Measurements from ENCODE around the gene MINDY3.
A peak's percentile ranks its signal among the peaks of the same experiment; 100 is the strongest.
"Not testable (repeated sequence)": the region's sequence is repeated elsewhere in the genome, so short reads cannot be mapped to it uniquely, and the experiment has no call there.

Gene MINDY3

GRCh38 chr10:15780353-15781135 is 79.8 kb downstream of the MINDY3 start:
- DNase-seq (ENCODE audit: low spot score): no peak

DNA sequence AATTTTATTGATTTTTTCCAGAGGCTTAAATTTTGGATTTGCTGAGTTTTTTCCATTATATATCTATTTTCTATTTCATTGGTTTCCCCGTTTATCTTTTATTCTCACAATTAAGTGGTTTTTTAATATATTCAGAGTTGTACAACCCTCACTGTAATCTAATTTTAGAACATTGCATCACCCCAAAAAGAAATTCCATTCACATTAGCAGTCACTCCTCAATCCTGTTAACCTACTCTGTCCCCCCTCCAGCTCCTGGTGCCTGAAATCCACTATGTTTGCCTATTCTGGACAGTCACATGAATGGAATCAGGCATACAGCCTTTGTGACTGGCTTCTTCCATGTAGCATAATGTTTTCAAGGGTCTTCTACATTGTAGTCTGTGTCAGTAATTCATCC is 84.8 kb downstream of the MINDY3 start:
- DNase-seq (ENCODE audit: low spot score): no peak

GRCh38 chr10:15774534-15774933 is 85.8 kb downstream of the MINDY3 start:
- not testable (repeated sequence) for DNase-seq (ENCODE audit: low spot score)

DNA sequence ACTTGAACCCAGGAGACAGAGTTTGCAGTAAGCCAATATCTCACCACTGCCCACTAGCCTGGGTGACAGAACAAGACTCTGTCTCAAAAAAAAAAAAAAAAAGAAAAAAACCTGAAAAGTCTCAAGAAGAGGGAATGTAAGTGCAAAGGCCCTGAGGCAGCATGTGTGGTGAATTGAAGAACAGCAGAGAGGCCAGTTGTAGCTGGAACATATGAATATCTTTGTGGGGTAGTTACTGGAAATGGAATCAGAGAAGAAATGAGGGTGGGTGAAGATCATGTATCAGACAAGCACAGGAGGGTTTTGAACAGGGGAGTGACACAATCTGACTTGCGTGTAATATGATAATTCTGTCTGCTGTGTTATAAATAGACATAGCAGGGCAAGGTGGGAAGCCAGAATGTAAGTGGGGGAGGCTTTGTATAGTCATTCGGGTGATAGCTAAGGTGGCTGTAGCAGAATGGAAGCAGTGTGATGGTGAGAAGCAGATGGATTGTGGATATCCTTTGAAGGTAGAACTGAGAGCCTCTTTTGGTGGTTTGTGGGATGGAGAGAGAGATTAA is 95.3 kb downstream of the MINDY3 start:
- DNase-seq (ENCODE audit: low spot score): no peak

GRCh38 chr10:15763006-15763405 is 97.3 kb downstream of the MINDY3 start:
- DNase-seq (ENCODE audit: low spot score): no peak

DNA sequence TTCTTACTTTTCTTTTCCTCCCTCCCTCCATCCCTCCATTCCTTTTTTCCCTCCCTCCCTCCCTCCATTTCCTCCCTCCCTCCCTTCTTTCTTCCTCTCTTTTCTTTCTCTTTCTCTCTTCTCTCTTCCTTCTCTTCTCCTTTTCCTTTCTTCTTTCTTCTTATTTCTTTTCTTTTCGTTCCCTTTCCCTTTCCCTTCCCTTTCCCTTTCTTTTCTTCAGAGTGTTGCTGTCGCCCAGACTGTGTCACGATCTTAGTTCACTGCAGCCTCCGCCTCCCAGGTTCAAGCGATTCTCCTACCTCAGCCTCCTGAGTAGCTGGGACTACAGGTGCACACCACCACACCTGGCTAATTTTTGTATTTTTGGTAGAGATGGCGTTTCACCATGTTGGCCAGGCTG is 98.1 kb downstream of the MINDY3 start:
- DNase-seq (ENCODE audit: low spot score): not testable (repeated sequence)

GRCh38 chr10:15761224-15761623 is 99.1 kb downstream of the MINDY3 start:
- DNase-seq (ENCODE audit: low spot score): not testable (repeated sequence)

DNA sequence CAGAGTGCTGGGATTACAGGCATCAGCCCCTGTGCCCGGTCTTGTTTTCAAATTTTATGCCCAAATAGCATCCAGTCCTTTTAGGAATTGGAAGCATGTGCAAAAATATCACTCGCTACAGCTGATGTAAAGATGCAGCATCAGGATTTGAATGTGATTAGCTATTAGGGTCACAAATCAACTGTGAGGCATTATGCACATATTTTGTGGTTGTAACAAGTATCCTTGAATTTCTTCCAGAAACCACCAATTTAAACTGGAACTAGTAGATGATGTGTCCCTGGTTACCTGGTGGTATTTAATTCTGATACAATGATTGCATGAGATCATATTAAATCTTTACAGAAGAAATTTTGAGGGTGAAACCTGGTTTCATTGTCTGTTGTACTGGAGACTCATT is 99.6 kb downstream of the MINDY3 start:
- DNase-seq (ENCODE audit: low spot score): no peak

DNA sequence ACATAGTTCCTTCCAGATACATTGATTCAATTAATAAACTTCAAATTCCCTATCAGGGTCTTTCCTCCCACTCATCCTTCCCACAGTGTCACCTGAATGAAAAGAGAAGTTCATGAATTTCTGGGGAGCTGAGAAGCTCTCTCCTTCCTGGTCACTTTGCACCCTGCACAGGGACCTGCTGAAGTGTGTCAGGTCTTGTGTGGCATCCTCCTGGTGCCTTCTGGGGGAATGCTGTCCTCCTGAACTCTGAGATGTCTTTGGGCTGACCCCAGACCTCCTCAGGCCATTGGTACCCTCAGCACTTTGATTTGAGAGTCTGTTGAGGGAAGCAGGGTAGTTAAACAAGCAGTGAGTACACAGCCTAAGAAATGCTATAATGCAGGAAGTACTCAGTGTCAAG is 101.0 kb downstream of the MINDY3 start:
- DNase-seq (ENCODE audit: low spot score): no peak

- no peak for DNase-seq (ENCODE audit: low spot score)
Observed at GRCh38 chr10:15758618-15759017, 101.7 kb downstream of the MINDY3 start.

- DNase-seq (ENCODE audit: low spot score): no peak
Observed at GRCh38 chr10:15754937-15755336, 105.4 kb downstream of the MINDY3 start.

- DNase-seq (ENCODE audit: low spot score): no peak
Observed at GRCh38 chr10:15751046-15751445, 109.3 kb downstream of the MINDY3 start.

DNA sequence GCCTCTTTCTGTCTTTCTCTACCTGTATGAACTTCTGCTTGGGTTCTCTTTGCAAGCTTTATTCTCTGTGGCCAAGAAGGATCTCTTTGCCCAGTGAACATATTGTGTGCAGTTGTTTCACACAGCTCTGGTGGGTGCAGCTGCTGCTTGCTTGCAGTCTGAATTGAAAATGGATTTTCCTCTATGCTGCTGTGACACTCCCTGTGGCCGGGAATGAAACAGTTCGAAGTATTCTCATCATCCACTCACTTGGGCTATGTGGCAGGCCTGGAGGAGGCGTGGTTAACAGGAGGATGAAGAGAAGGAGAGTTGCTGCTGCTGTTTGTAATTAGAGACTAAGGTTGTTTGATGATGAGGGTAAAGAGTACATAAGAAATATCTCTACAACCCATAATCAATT is 112.2 kb downstream of the MINDY3 start:
- DNase-seq (ENCODE audit: low spot score): no peak

DNA sequence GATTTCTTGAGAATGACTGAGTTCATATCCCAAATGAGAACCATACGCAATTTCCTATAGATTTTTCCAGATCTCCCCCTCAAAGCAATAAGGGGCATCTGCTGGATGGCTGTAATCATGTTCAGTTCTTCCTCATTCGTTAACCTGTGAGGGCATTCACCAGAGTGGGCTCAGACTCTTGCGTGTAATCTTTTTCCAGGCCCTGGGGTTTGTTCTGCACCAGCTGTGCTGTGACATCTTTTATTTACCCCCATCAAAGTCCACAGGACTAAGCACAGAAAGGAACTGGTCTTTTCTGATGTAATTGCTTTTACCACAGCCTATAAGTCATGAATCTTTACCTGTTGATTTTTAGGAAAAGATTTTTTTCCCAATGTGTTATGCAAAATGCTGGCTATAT is 112.7 kb downstream of the MINDY3 start:
- DNase-seq (ENCODE audit: low spot score): no peak

DNA sequence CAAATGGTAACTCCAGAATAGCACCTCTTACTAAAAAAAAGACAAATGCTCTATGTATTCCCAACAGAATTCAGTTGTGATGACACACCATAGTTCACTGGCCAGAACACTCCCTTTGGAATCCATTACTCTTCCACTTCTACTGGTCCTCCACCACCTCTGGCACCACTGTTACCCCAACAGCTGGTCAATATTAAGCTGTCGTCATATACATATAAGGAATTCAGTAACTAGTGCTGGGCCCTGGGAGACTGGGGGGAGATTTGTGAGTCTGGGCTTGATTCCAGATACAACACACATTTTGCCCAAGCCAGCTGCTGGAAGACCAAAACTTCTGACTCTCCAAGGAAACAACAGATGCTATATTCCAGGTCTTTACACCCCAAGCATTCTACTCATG is 114.6 kb downstream of the MINDY3 start:
- DNase-seq (ENCODE audit: low spot score): no peak

DNA sequence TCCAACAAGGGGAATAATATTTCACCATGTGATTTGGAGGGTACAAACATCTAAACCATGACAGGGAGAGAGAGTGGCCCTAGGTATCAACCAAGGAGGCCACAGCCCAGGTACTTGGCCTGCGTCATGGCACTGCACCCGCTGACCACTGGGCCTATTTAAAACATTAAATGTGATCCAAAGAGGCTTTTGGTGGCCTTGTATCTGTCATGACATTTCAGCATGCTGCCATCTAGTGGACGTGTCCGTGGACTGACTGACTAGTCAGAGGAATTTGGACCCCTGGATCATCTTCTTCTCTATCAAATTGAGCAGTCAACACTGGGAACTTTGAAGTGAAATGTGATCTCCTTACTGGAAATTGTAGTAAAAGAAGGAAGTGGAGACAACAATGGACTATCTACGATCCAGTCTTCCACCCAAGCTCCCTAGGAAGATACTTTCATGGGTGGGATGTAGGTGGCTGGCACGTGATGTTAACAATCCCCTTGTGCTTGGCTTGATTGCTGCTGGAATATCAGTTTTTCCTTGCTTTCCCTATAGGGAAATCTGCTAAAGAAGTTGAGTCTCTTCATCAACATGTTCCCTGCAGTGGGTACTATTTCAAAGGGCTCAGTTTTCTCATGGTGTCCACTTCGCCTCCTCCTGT is 116.0 kb downstream of the MINDY3 start:
- peak; percentile 57 for DNase-seq (ENCODE audit: low spot score)

GRCh38 chr10:15743443-15743842 is 116.9 kb downstream of the MINDY3 start:
- DNase-seq (ENCODE audit: low spot score): no peak

DNA sequence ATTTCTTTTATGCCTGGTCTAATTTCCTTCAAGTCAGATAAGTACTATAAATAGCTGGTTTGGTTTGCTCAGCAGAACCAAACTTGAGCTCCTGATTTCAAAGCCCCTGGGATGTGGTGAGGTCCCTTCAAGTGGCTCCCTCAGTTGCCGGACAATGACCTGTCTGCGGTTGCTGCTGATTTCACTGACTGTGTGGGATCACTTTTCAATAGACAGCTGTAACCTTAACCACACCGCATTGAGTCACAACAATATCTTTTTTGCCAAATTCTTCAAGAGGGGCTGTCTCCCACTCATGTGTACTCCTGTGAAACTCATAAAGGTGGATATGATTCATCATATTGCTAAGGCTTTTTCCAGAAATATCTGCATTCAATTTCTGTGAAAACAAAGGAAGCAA is 117.5 kb downstream of the MINDY3 start:
- DNase-seq (ENCODE audit: low spot score): no peak

- DNase-seq (ENCODE audit: low spot score): no peak
Observed at GRCh38 chr10:15742102-15742501, 118.2 kb downstream of the MINDY3 start.

DNA sequence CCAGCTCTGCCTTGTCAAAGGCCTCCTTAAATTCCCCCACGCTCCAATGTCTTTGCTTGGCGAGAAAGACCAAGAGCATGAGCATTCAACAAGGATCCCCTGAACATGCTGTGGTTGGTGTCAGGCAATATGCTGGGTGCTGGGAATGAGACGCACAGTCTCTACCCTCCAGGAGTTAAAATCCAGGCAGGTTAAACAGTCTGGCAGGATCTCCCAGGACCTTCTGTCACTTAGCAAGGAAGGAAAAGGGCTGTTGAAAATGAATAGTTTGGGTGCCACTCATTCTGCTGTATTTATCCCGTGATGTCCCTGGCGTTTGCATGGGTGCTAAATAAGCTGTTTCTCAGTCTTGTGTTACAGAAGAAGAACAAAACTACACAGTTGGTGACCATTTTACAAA is 118.7 kb downstream of the MINDY3 start:
- no peak for DNase-seq (ENCODE audit: low spot score)

GRCh38 chr10:15740261-15740660 is 120.0 kb downstream of the MINDY3 start:
- DNase-seq (ENCODE audit: low spot score): no peak

- no peak for DNase-seq (ENCODE audit: low spot score)
Observed at GRCh38 chr10:15739254-15739970, 120.9 kb downstream of the MINDY3 start.
